Measurements from ENCODE around the gene B3GALT4. TPM values are rescaled to one million over a fixed set of nuclear protein-coding genes. Genes with fewer than 3 reads are reported as not detected.

Gene B3GALT4
- total and polyA plus RNA-seq, 2 of the 13 experiments (the other 11 are each of a cell fraction or from before 2014, with no cell fraction given) = 0.04 to 0.27 TPM

DNA sequence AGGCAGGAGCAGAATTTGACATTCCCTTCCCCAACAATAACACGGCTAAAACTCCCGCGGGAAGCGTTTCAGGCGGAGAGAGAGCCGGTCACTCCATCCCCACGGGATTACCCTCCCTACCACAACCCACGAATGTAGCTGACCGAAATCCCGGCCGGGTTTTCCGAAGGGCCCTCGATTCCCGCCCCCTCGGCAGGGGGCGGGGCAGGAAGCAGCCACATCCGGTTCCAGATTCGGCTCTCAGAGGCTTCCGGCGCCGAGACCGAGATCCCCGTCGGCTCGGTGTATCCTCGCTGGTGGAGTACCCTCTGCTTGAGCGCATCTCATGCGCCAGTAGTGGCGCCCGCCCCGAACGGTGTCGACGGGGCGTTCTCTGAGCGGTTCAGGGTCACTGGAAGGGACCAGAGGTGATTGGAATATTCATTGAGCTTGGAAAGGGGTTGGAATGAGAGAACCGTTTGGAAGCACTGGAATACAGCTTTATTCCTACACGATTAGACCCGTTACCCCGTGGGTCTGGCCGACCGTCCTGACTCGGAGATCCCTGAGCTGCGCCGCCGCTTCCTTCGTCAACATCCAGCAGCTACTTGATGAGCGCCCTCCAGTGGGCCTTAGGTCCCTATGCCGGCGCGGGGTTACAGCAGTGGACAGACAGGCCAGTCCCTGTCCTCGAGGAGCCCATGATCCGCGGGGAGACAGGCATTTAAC, 22.5 kb downstream of the B3GALT4 start (continued):
- peak; percentile 86 for TF ChIP-seq ATF2 (CRISPR knock-in tag; IDR thresholded peaks at IDR 0.05)
- TF ChIP-seq PLSCR1 (CRISPR knock-in tag; IDR thresholded peaks at IDR 0.05; ENCODE audit: borderline replicate concordance) = no peak
- TF ChIP-seq, protein P1, sequence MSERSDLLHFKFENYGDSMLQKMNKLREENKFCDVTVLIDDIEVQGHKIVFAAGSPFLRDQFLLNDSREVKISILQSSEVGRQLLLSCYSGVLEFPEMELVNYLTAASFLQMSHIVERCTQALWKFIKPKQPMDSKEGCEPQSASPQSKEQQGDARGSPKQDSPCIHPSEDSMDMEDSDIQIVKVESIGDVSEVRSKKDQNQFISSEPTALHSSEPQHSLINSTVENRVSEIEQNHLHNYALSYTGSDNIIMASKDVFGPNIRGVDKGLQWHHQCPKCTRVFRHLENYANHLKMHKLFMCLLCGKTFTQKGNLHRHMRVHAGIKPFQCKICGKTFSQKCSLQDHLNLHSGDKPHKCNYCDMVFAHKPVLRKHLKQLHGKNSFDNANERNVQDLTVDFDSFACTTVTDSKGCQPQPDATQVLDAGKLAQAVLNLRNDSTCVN (CRISPR knock-in tag; IDR thresholded peaks at IDR 0.05; ENCODE audit: borderline replicate concordance) = peak; percentile 64
- TF ChIP-seq JUND (CRISPR knock-in tag; IDR thresholded peaks at IDR 0.05) = 0 out of 2 replicates have a peak, but pooled peaks have one; percentile 73
- TF ChIP-seq FLYWCH1 (CRISPR knock-in tag; IDR thresholded peaks at IDR 0.05) = 0 out of 2 replicates have a peak, but pooled peaks have one; percentile 44
- TF ChIP-seq TSC22D2 (CRISPR knock-in tag; IDR thresholded peaks at IDR 0.05; ENCODE audit: borderline replicate concordance) = peak; percentile 76; the same call in 1 of the 2 replicates
- TF ChIP-seq ZNF142 (CRISPR knock-in tag; IDR thresholded peaks at IDR 0.05) = peak; percentile 79; the same call in 1 of the 2 replicates
- peak; percentile 84 for TF ChIP-seq DMAP1 (CRISPR knock-in tag; IDR thresholded peaks at IDR 0.05)
- TF ChIP-seq ZNF547 (CRISPR knock-in tag; IDR thresholded peaks at IDR 0.05) = no peak; the same call in 1 of the 2 replicates
- peak; percentile 55; the same call in 1 of the 2 replicates for TF ChIP-seq RFXAP (CRISPR knock-in tag; IDR thresholded peaks at IDR 0.05; ENCODE audit: borderline replicate concordance)
- TF ChIP-seq STAG1 (CRISPR knock-in tag; IDR thresholded peaks at IDR 0.05) = peak; percentile 60
- peak; percentile 65; the same call in 1 of the 2 replicates for TF ChIP-seq HINFP (CRISPR knock-in tag; IDR thresholded peaks at IDR 0.05; ENCODE audit: low read depth)
- 0 out of 2 replicates have a peak, but pooled peaks have one; percentile 80 for TF ChIP-seq ZNF569 (CRISPR knock-in tag; IDR thresholded peaks at IDR 0.05; ENCODE audit: borderline replicate concordance)
- TF ChIP-seq, protein P2, sequence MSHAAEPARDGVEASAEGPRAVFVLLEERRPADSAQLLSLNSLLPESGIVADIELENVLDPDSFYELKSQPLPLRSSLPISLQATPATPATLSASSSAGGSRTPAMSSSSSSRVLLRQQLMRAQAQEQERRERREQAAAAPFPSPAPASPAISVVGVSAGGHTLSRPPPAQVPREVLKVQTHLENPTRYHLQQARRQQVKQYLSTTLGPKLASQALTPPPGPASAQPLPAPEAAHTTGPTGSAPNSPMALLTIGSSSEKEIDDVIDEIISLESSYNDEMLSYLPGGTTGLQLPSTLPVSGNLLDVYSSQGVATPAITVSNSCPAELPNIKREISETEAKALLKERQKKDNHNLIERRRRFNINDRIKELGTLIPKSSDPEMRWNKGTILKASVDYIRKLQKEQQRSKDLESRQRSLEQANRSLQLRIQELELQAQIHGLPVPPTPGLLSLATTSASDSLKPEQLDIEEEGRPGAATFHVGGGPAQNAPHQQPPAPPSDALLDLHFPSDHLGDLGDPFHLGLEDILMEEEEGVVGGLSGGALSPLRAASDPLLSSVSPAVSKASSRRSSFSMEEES (CRISPR knock-in tag; IDR thresholded peaks at IDR 0.05) = peak; percentile 48
